Gastrocnemius medialis (tissue), 4 donors: Measurements from ENCODE around the gene GLCCI1. TPM values are rescaled to one million over a fixed set of nuclear protein-coding genes. Genes with fewer than 3 reads are reported as not detected.
A peak's percentile ranks its signal among the peaks of the same experiment; 100 is the strongest.

Source experiments
- ATAC-seq, 2 donors: fragments of 150-250 bp; one replicate each; pipeline ENCODE4 v1.9.1; 2016
- DNase-seq, 2 donors: peaks; one replicate each; pipeline ENCODE4 v3.0.0-alpha.2; 2019
- H3K27ac ChIP-seq, 4 donors: fragments of 200-600 bp; sonication (generic); 1 replicate in 1 of 4; 2 replicates in 3 of 4; pipeline ENCODE4 v1.5.1; 2016 to 2018; ENCODE audit warnings: mild to moderate bottlenecking in 2 of 4, moderate library complexity in 1 of 4
- H3K27me3 ChIP-seq, 3 donors: fragments of 200-600 bp; sonication (generic) in 2 of 3; 1 replicate in 1 of 3; 2 replicates in 2 of 3; pipeline versions ENCODE4 v1.5.1 to v1.6.0; 2016 to 2019; ENCODE audit warnings: mild to moderate bottlenecking in 1 of 3, moderate library complexity in 1 of 3
- H3K36me3 ChIP-seq, 2 donors: fragments of 200-600 bp; sonication (generic) in 1 of 2; one replicate each; pipeline ENCODE4 v1.5.1; 2017 to 2018
- H3K4me1 ChIP-seq, 2 donors: fragments of 200-600 bp; sonication (generic) in 1 of 2; one replicate each; pipeline ENCODE4 v1.5.1; 2016 to 2017; ENCODE audit warnings: mild to moderate bottlenecking in 2 of 2
- H3K4me3 ChIP-seq, 4 donors: fragments of 200-600 bp; sonication (generic) in 3 of 4; 1 replicate in 1 of 4; 2 replicates in 3 of 4; pipeline ENCODE4 v1.5.1; 2016 to 2019; ENCODE audit warnings: mild to moderate bottlenecking in 2 of 4
- H3K9me3 ChIP-seq, 3 donors: fragments of 200-600 bp; sonication (generic) in 2 of 3; 1 replicate in 1 of 3; 2 replicates in 2 of 3; pipeline ENCODE4 v1.5.1; 2016 to 2019
- POLR2A ChIP-seq, 2 donors: fragments of 450-650 bp; IDR thresholded peaks; one replicate each; pipeline ENCODE4 v1.6.1; 2017; ENCODE audit warnings: antibody characterized with exemption in 2 of 2, mild to moderate bottlenecking in 2 of 2, moderate library complexity in 2 of 2
- in situ Hi-C, 4 donors: fragments of 200-750 bp; cut with MboI; loops; one replicate each; pipeline versions ENCODE4 v1.15.0 to v1.8.0; 2017; ENCODE audit warnings: low sequenced_read_pairs in 4 of 4
- intact Hi-C: fragments of 100-400 bp; cut with DNase I; formaldehyde crosslinking; loops from one replicate; pipeline ENCODE4 v1.15.1; 2023; ENCODE audit warnings: low total_unique reads
- total RNA-seq, 4 donors: library from RNA; depleted of rRNA; stranded (reverse); fragments of >200 nt; gene quantifications; one replicate each; pipeline versions ENCODE4 v1.1.0 to v1.2.3, GENCODE V29; 2016
- TF ChIP-seq, protein P1 (sequence below), 5 experiments: fragments of 450-650 bp in 3 of 5; fragments of 200-600 bp in 2 of 5; sonication (generic) in 2 of 5; IDR thresholded peaks in 4 of 5; conservative IDR thresholded peaks in 1 of 5; 1 replicate in 4 of 5; 2 replicates in 1 of 5; pipeline ENCODE4 v1.5.1; 2016 to 2019; ENCODE audit warnings: antibody characterized with exemption in 5 of 5, mild to moderate bottlenecking in 3 of 5, moderate library complexity in 3 of 5

Gene GLCCI1
- total RNA-seq, 4 donors from 2014 or later: 1.2 to 6.1 (median 2.6) TPM

DNA sequence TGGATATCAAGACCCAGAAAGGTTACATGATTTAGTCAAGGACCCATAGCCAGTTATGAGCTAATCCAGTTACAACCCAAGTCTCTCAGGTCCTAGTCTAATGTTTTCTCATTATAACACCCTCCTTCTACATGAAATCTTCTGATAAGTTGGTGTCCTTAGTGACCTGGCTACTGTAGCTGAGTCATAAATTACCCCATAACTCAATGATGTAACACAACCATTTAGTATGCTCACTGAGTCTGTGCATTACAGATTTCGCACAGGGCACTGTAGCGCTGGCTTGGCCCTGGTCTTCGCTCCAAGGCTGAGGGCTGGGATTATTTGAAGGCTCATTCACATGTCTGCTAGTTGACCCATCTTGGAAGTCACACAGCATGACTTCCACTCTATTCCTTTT lies 36.0 kb upstream of the GLCCI1 start:
- DNase-seq (no peak), ATAC-seq (no peak)
- Histone ChIP-seq H3K9me3 (no peaks in the 10 kb centered on the region), H3K36me3 (no peaks in the 10 kb centered on the region), H3K27ac (no peak overlapping the region), H3K4me3 (no peak overlapping the region), H3K4me1 (no peaks in the 10 kb centered on the region), H3K27me3 (no peaks in the 10 kb centered on the region)
- in situ Hi-C loops: no loop called here
- TF ChIP-seq, protein P1, sequence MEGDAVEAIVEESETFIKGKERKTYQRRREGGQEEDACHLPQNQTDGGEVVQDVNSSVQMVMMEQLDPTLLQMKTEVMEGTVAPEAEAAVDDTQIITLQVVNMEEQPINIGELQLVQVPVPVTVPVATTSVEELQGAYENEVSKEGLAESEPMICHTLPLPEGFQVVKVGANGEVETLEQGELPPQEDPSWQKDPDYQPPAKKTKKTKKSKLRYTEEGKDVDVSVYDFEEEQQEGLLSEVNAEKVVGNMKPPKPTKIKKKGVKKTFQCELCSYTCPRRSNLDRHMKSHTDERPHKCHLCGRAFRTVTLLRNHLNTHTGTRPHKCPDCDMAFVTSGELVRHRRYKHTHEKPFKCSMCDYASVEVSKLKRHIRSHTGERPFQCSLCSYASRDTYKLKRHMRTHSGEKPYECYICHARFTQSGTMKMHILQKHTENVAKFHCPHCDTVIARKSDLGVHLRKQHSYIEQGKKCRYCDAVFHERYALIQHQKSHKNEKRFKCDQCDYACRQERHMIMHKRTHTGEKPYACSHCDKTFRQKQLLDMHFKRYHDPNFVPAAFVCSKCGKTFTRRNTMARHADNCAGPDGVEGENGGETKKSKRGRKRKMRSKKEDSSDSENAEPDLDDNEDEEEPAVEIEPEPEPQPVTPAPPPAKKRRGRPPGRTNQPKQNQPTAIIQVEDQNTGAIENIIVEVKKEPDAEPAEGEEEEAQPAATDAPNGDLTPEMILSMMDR (IDR thresholded peaks at IDR 0.05 in 4 of 5, conservative IDR thresholded peaks at IDR 0.05 in 1 of 5): no peak
- TF ChIP-seq POLR2A (IDR thresholded peaks at IDR 0.05): no peak
- intact Hi-C loops: no loop called here

DNA sequence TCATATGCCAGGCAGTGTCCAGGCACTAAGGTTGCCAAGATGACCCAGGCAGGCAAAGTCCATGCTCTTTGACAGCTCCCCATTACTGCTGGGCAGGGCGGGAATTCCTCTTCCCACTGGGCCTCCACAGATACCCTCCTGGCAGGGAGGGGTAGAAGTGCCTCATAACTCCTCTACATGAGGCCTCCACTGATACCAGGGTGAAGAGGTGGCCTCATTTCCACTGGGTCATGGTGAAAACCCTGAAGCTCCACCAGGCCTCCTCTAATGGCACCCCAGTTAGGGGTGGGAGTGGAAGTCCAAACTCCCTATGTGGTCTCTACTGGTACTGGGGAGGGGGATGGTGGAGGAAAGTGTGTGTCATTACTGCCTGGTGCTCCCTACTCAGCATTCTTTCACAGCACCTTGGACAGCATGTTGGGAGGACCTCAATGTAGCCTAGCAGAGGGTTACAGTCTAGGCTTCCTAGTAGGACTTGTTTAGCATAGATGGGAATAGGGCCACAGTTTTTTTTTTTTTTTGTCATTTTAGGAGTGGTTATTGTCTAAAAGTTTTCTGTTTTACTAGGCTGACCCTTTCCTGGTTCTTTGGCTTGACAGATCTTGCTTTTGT lies 34.6 kb upstream of the GLCCI1 start:
- H3K27ac ChIP-seq: no peak overlapping the region
- no peak overlapping the region for H3K4me3 ChIP-seq
- intact Hi-C loops (no loop called here), in situ Hi-C loops (no loop called here)
- TF ChIP-seq, protein P1 (IDR thresholded peaks at IDR 0.05 in 4 of 5, conservative IDR thresholded peaks at IDR 0.05 in 1 of 5): no peak
- TF ChIP-seq POLR2A (IDR thresholded peaks at IDR 0.05): no peak
- H3K9me3 ChIP-seq: no peaks in the 10 kb centered on the region
- H3K4me1 ChIP-seq: no peaks in the 10 kb centered on the region
- no peaks in the 10 kb centered on the region for H3K27me3 ChIP-seq
- ATAC-seq: no peak
- H3K36me3 ChIP-seq: no peaks in the 10 kb centered on the region
- no peak for DNase-seq

DNA sequence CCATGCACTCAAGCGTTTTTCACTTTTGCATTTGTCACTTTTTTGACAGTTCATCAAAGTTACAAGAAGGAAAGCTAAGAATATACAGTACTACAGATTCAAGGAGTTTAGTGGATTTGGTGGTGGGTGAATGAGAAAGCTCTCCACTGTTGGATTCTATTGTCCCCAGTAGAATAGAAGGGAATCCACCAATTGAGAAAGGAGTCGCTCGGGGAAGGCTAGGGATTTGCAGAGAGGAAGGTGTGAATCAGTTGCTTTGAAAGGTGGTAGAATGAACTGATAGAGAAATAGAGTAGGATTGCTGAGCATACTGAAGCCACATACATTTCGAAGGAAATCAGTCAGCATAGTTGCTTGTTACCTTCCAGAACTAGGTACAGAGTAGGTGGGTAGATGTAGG lies 33.7 kb upstream of the GLCCI1 start:
- Histone ChIP-seq H3K4me1 (no peaks in the 10 kb centered on the region), H3K4me3 (no peak overlapping the region), H3K27ac (no peak overlapping the region), H3K27me3 (no peaks in the 10 kb centered on the region), H3K9me3 (no peaks in the 10 kb centered on the region), H3K36me3 (no peaks in the 10 kb centered on the region)
- TF ChIP-seq POLR2A (IDR thresholded peaks at IDR 0.05): no peak
- TF ChIP-seq, protein P1 (IDR thresholded peaks at IDR 0.05 in 4 of 5, conservative IDR thresholded peaks at IDR 0.05 in 1 of 5): no peak
- ATAC-seq: no peak
- in situ Hi-C loops: no loop called here
- intact Hi-C loops: no loop called here
- no peak for DNase-seq

DNA sequence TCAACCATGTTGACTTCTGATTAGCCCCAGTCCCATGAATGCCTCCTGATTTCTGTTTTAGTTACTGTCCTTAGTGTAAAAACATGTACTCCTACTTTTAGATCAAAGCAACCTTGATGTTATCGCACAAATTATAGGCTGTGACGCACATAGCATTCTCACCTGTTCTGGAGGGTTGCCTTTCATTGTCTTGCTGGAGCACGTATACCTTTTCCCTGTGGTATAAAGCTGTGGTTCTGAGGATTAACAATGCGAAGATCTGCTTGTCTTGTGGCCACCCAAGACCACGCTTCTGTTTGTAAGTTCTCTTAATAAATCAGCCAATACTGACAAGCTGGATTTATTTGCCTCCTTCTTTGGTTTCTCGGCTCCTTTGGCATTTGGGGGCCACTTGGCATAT lies 30.1 kb upstream of the GLCCI1 start:
- no peaks in the 10 kb centered on the region for H3K27me3 ChIP-seq
- in situ Hi-C loops: no loop called here
- ATAC-seq: no peak
- DNase-seq: no peak
- no peak overlapping the region for H3K4me3 ChIP-seq
- no peaks in the 10 kb centered on the region for H3K4me1 ChIP-seq
- H3K9me3 ChIP-seq: no peaks in the 10 kb centered on the region
- H3K27ac ChIP-seq: no peak overlapping the region
- intact Hi-C loops: no loop called here
- no peak for TF ChIP-seq POLR2A (IDR thresholded peaks at IDR 0.05)
- TF ChIP-seq, protein P1 (IDR thresholded peaks at IDR 0.05 in 4 of 5, conservative IDR thresholded peaks at IDR 0.05 in 1 of 5): no peak
- no peaks in the 10 kb centered on the region for H3K36me3 ChIP-seq

- Histone ChIP-seq H3K9me3 (no peaks in the 10 kb centered on the region), H3K27me3 (no peaks in the 10 kb centered on the region), H3K36me3 (no peaks in the 10 kb centered on the region), H3K4me3 (no peak overlapping the region), H3K27ac (peak overlapping the region in 1 of 4 donors; percentile 56), H3K4me1 (peaks cover 10 to 12% of the 10 kb centered on the region in 2 donors)
- in situ Hi-C loops (no loop called here), intact Hi-C loops (no loop called here)
- DNase-seq: no peak
- no peak for TF ChIP-seq POLR2A (IDR thresholded peaks at IDR 0.05)
- TF ChIP-seq, protein P1 (IDR thresholded peaks at IDR 0.05 in 4 of 5, conservative IDR thresholded peaks at IDR 0.05 in 1 of 5): no peak
- ATAC-seq: no peak
Measured at GRCh38 chr7:7943951-7944350, 24.6 kb upstream of the GLCCI1 start.
